ENCODE results near the gene OTOF.

Gene OTOF

GRCh38 chr2:26511466-26511865, 33.5 kb upstream of the OTOF start:
- Histone ChIP-seq H3K9me3 (ENCODE audit: control insufficient read depth, insufficient read depth, low read length) (no peaks in the 10 kb centered on the region), H3K9ac (ENCODE audit: low read depth, low read length) (no peak overlapping the region), H3K36me3 (ENCODE audit: insufficient read depth, low read length) (no peaks in the 10 kb centered on the region), H3K4me1 (ENCODE audit: insufficient read depth, low read length) (no peaks in the 10 kb centered on the region)

GRCh38 chr2:26510344-26510973, 32.5 kb upstream of the OTOF start:
- H3K36me3 ChIP-seq (ENCODE audit: insufficient read depth, low read length): no peaks in the 10 kb centered on the region

GRCh38 chr2:26509141-26509540, 31.2 kb upstream of the OTOF start:
- H3K36me3 ChIP-seq (ENCODE audit: insufficient read depth, low read length): no peaks in the 10 kb centered on the region
- H3K9ac ChIP-seq (ENCODE audit: low read depth, low read length): no peak overlapping the region
- H3K9me3 ChIP-seq (ENCODE audit: control insufficient read depth, insufficient read depth, low read length): no peaks in the 10 kb centered on the region; the same call in 1 of the 2 replicates
- H3K4me1 ChIP-seq (ENCODE audit: insufficient read depth, low read length): peaks cover 10% of the 10 kb centered on the region; the same call in 1 of the 2 replicates

More at GRCh38 chr2:26510344-26510973, 32.5 kb upstream of the OTOF start:
- H3K9me3 ChIP-seq (ENCODE audit: control insufficient read depth, insufficient read depth, low read length): no peaks in the 10 kb centered on the region
- no peak overlapping the region for H3K9ac ChIP-seq (ENCODE audit: low read depth, low read length)
- H3K4me1 ChIP-seq (ENCODE audit: insufficient read depth, low read length): 0 out of 2 replicates have a peak, but pooled peaks cover 4% of the 10 kb centered on the region

- Histone ChIP-seq H3K4me1 (ENCODE audit: insufficient read depth, low read length) (peaks cover 10% of the 10 kb centered on the region; the same call in 1 of the 2 replicates), H3K9ac (ENCODE audit: low read depth, low read length) (no peak overlapping the region), H3K36me3 (ENCODE audit: insufficient read depth, low read length) (no peaks in the 10 kb centered on the region), H3K9me3 (ENCODE audit: control insufficient read depth, insufficient read depth, low read length) (no peaks in the 10 kb centered on the region; the same call in 1 of the 2 replicates)
Measured at GRCh38 chr2:26507932-26508331, 30.0 kb upstream of the OTOF start.

GRCh38 chr2:26507088-26507487, 29.2 kb upstream of the OTOF start:
- H3K4me1 ChIP-seq (ENCODE audit: insufficient read depth, low read length): peaks cover 13% of the 10 kb centered on the region; the same call in 1 of the 2 replicates
- H3K36me3 ChIP-seq (ENCODE audit: insufficient read depth, low read length): no peaks in the 10 kb centered on the region
- no peak overlapping the region for H3K9ac ChIP-seq (ENCODE audit: low read depth, low read length)
- no peaks in the 10 kb centered on the region; the same call in 1 of the 2 replicates for H3K9me3 ChIP-seq (ENCODE audit: control insufficient read depth, insufficient read depth, low read length)

GRCh38 chr2:26506279-26506678, 28.4 kb upstream of the OTOF start:
- no peaks in the 10 kb centered on the region for H3K36me3 ChIP-seq (ENCODE audit: insufficient read depth, low read length)
- no peaks in the 10 kb centered on the region; the same call in 1 of the 2 replicates for H3K9me3 ChIP-seq (ENCODE audit: control insufficient read depth, insufficient read depth, low read length)
- peaks cover 13% of the 10 kb centered on the region; the same call in 1 of the 2 replicates for H3K4me1 ChIP-seq (ENCODE audit: insufficient read depth, low read length)
- no peak overlapping the region for H3K9ac ChIP-seq (ENCODE audit: low read depth, low read length)

- H3K4me1 ChIP-seq (ENCODE audit: insufficient read depth, low read length): peaks cover 13% of the 10 kb centered on the region; the same call in 1 of the 2 replicates
- no peaks in the 10 kb centered on the region for H3K36me3 ChIP-seq (ENCODE audit: insufficient read depth, low read length)
- peak overlapping the region; percentile 76 for H3K9ac ChIP-seq (ENCODE audit: low read depth, low read length)
- H3K9me3 ChIP-seq (ENCODE audit: control insufficient read depth, insufficient read depth, low read length): no peaks in the 10 kb centered on the region; the same call in 1 of the 2 replicates
Measured at GRCh38 chr2:26504002-26504401, 26.1 kb upstream of the OTOF start.

GRCh38 chr2:26503231-26503880, 25.4 kb upstream of the OTOF start:
- Histone ChIP-seq H3K4me1 (ENCODE audit: insufficient read depth, low read length) (peaks cover 15% of the 10 kb centered on the region; the same call in 1 of the 2 replicates), H3K9ac (ENCODE audit: low read depth, low read length) (peak overlapping the region; percentile 76), H3K36me3 (ENCODE audit: insufficient read depth, low read length) (no peaks in the 10 kb centered on the region), H3K9me3 (ENCODE audit: control insufficient read depth, insufficient read depth, low read length) (no peaks in the 10 kb centered on the region; the same call in 1 of the 2 replicates)

- no peak overlapping the region for H3K9ac ChIP-seq (ENCODE audit: low read depth, low read length)
- H3K4me1 ChIP-seq (ENCODE audit: insufficient read depth, low read length): peaks cover 31% of the 10 kb centered on the region
- H3K36me3 ChIP-seq (ENCODE audit: insufficient read depth, low read length): no peaks in the 10 kb centered on the region
- no peaks in the 10 kb centered on the region; the same call in 1 of the 2 replicates for H3K9me3 ChIP-seq (ENCODE audit: control insufficient read depth, insufficient read depth, low read length)
Measured at GRCh38 chr2:26500406-26500805, 22.5 kb upstream of the OTOF start.

GRCh38 chr2:26495705-26496297, 17.9 kb upstream of the OTOF start:
- Histone ChIP-seq H3K9ac (ENCODE audit: low read depth, low read length) (no peak overlapping the region), H3K36me3 (ENCODE audit: insufficient read depth, low read length) (no peaks in the 10 kb centered on the region), H3K9me3 (ENCODE audit: control insufficient read depth, insufficient read depth, low read length) (no peaks in the 10 kb centered on the region), H3K4me1 (ENCODE audit: insufficient read depth, low read length) (peaks cover 23% of the 10 kb centered on the region)

GRCh38 chr2:26494891-26495290, 17.0 kb upstream of the OTOF start:
- Histone ChIP-seq H3K9me3 (ENCODE audit: control insufficient read depth, insufficient read depth, low read length) (no peaks in the 10 kb centered on the region), H3K36me3 (ENCODE audit: insufficient read depth, low read length) (no peaks in the 10 kb centered on the region), H3K9ac (ENCODE audit: low read depth, low read length) (no peak overlapping the region), H3K4me1 (ENCODE audit: insufficient read depth, low read length) (peaks cover 23% of the 10 kb centered on the region)

GRCh38 chr2:26494199-26494598, 16.3 kb upstream of the OTOF start:
- Histone ChIP-seq H3K4me1 (ENCODE audit: insufficient read depth, low read length) (peaks cover 23% of the 10 kb centered on the region), H3K9ac (ENCODE audit: low read depth, low read length) (no peak overlapping the region), H3K36me3 (ENCODE audit: insufficient read depth, low read length) (no peaks in the 10 kb centered on the region), H3K9me3 (ENCODE audit: control insufficient read depth, insufficient read depth, low read length) (no peaks in the 10 kb centered on the region)

- no peaks in the 10 kb centered on the region for H3K9me3 ChIP-seq (ENCODE audit: control insufficient read depth, insufficient read depth, low read length)
Measured at GRCh38 chr2:26493566-26493965, 15.6 kb upstream of the OTOF start.

GRCh38 chr2:26492749-26493515, 15.0 kb upstream of the OTOF start:
- H3K9me3 ChIP-seq (ENCODE audit: control insufficient read depth, insufficient read depth, low read length): no peaks in the 10 kb centered on the region
- H3K36me3 ChIP-seq (ENCODE audit: insufficient read depth, low read length): no peaks in the 10 kb centered on the region
- H3K9ac ChIP-seq (ENCODE audit: low read depth, low read length): no peak overlapping the region

More at GRCh38 chr2:26493566-26493965, 15.6 kb upstream of the OTOF start:
- Histone ChIP-seq H3K36me3 (ENCODE audit: insufficient read depth, low read length) (no peaks in the 10 kb centered on the region), H3K4me1 (ENCODE audit: insufficient read depth, low read length) (peaks cover 23% of the 10 kb centered on the region), H3K9ac (ENCODE audit: low read depth, low read length) (no peak overlapping the region)

More at GRCh38 chr2:26492749-26493515, 15.0 kb upstream of the OTOF start:
- peaks cover 16% of the 10 kb centered on the region for H3K4me1 ChIP-seq (ENCODE audit: insufficient read depth, low read length)

All from ES-I3 (cell line).